H1 (cell line): Measurements from ENCODE around the gene DOCK11. TPM values are rescaled to one million over a fixed set of nuclear protein-coding genes. Genes with fewer than 3 reads are reported as not detected.

ENCODE experiments used
- CTCF ChIA-PET: fragments of 300-600 bp; sonication (Branson Sonifier 250); formaldehyde crosslinking; loops from one replicate; lab custom pipeline; 2021; ENCODE audit not compliant: partially characterized antibody; lab: Charles Lee
- POLR2A ChIA-PET: fragments of 300-600 bp; sonication (Branson Sonifier 250); formaldehyde crosslinking; loops from one replicate; lab custom pipeline; 2021; ENCODE audit warnings: inconsistent platforms; ENCODE audit not compliant: partially characterized antibody; lab: Charles Lee
- DNase-seq, 2 experiments: peaks; one replicate each; pipeline versions ENCODE4 v3.0.0 to v3.0.0-alpha.2; 2010 to 2022; ENCODE audit warnings: low spot score in 2 of 2, low read depth in 1 of 2, mixed read lengths in 1 of 2
- FAIRE-seq: peaks from 2 replicates; lab custom pipeline; 2011; peaks lifted over from hg19 to GRCh38; lab: Jason Lieb, UNC
- H2AFZ ChIP-seq: 2 replicates; pipeline ENCODE4 v1.8.1; 2012; ENCODE audit warnings: low read length, inconsistent platforms
- H2AK5ac ChIP-seq: 2 replicates; pipeline ENCODE4 v1.6.1; 2013; ENCODE audit warnings: low read depth, low read length
- H2BK120ac ChIP-seq: replicated peaks from 2 replicates; pipeline ENCODE3; 2013; ENCODE audit warnings: low read depth, low read length, inconsistent platforms
- H2BK12ac ChIP-seq: 2 replicates; pipeline ENCODE4 v1.6.1; 2013; ENCODE audit warnings: low read depth, low read length
- H2BK15ac ChIP-seq: 2 replicates; pipeline ENCODE4 v1.6.1; 2013; ENCODE audit warnings: low read length
- H2BK20ac ChIP-seq: 2 replicates; pipeline ENCODE4 v1.6.1; 2013; ENCODE audit warnings: low read length
- H2BK5ac ChIP-seq: 2 replicates; pipeline ENCODE4 v1.6.1; 2013; ENCODE audit warnings: low read depth, low read length
- H3K14ac ChIP-seq: 2 replicates; pipeline ENCODE4 v1.6.1; 2013; ENCODE audit warnings: inconsistent platforms; ENCODE audit not compliant: insufficient read length
- H3K18ac ChIP-seq: 2 replicates; pipeline ENCODE4 v1.6.1; 2013; ENCODE audit warnings: low read length; ENCODE audit errors: extremely low read depth
- H3K23ac ChIP-seq: 2 replicates; pipeline ENCODE4 v1.6.1; 2013; ENCODE audit warnings: inconsistent platforms; ENCODE audit not compliant: insufficient read length
- H3K23me2 ChIP-seq: 2 replicates; pipeline ENCODE4 v1.6.1; 2013; ENCODE audit warnings: low read depth, low read length
- H3K27ac ChIP-seq: 2 replicates; pipeline ENCODE4 v1.6.1; 2011; ENCODE audit warnings: low read depth, low read length, inconsistent platforms
- H3K27me3 ChIP-seq, 4 experiments: replicated peaks in 1 of 4; 1 replicate in 1 of 4; 2 replicates in 3 of 4; pipeline versions ENCODE4 v1.6.1 to v1.8.1; 2011 to 2013; ENCODE audit warnings: low read length in 3 of 4, mild to moderate bottlenecking in 3 of 4, inconsistent platforms in 2 of 4, mixed read lengths in 2 of 4, moderate library complexity in 1 of 4; ENCODE audit not compliant: control insufficient read depth in 3 of 4, insufficient read depth in 3 of 4; ENCODE audit errors: extremely low read depth in 1 of 4
- H3K36me3 ChIP-seq, 4 experiments: 2 replicates each; pipeline versions ENCODE4 v1.6.1 to v1.8.1; 2011 to 2013; ENCODE audit warnings: mild to moderate bottlenecking in 4 of 4, low read length in 3 of 4, moderate library complexity in 2 of 4, control low read depth in 1 of 4, inconsistent platforms in 1 of 4; ENCODE audit not compliant: insufficient read depth in 4 of 4, control insufficient read depth in 2 of 4
- H3K4ac ChIP-seq: replicated peaks from 2 replicates; pipeline ENCODE3; 2013; ENCODE audit warnings: low read length, low read depth, mixed read lengths, inconsistent platforms; ENCODE audit not compliant: insufficient read length
- H3K4me1 ChIP-seq, 4 experiments: replicated peaks in 1 of 4; 1 replicate in 1 of 4; 2 replicates in 3 of 4; pipeline versions ENCODE4 v1.6.1 to v1.8.1; 2011 to 2013; ENCODE audit warnings: low read length in 3 of 4, inconsistent platforms in 2 of 4, mixed read lengths in 1 of 4; ENCODE audit not compliant: insufficient read depth in 4 of 4, control insufficient read depth in 3 of 4
- H3K4me2 ChIP-seq, 2 experiments: 2 replicates each; pipeline versions ENCODE4 v1.6.1 to v1.8.1; 2011 to 2013; ENCODE audit warnings: low read depth in 2 of 2, low read length in 2 of 2, control low read depth in 1 of 2, inconsistent platforms in 1 of 2, mild to moderate bottlenecking in 1 of 2; ENCODE audit not compliant: insufficient read depth in 1 of 2
- H3K4me3 ChIP-seq, 4 experiments: fragments of 200-600, 300-600 bp in 1 of 4; sonication (generic), shearing (Covaris generic), sonication (Bioruptor Twin) in 1 of 4; 2 replicates each; pipeline versions ENCODE4 v1.5.1 to v1.8.1; 2011 to 2016; ENCODE audit warnings: low read length in 4 of 4, low read depth in 3 of 4, control low read depth in 2 of 4, inconsistent platforms in 2 of 4, mild to moderate bottlenecking in 2 of 4, mixed read lengths in 1 of 4, moderate library complexity in 1 of 4; ENCODE audit not compliant: insufficient read depth in 2 of 4; ENCODE audit errors: extremely low read depth in 1 of 4
- H3K56ac ChIP-seq: replicated peaks from 2 replicates; pipeline ENCODE3; 2013; ENCODE audit warnings: low read depth, mild to moderate bottlenecking, mixed read lengths, low read length, inconsistent platforms; ENCODE audit not compliant: insufficient read length
- H3K79me1 ChIP-seq: 2 replicates; pipeline ENCODE4 v1.6.1; 2013; ENCODE audit warnings: low read depth, low read length, control low read depth
- H3K79me2 ChIP-seq, 2 experiments: 2 replicates each; pipeline versions ENCODE4 v1.6.1 to v1.8.1; 2012 to 2013; ENCODE audit warnings: low read length in 2 of 2, mild to moderate bottlenecking in 2 of 2, inconsistent platforms in 1 of 2; ENCODE audit not compliant: insufficient read depth in 2 of 2, control insufficient read depth in 1 of 2
- H3K9ac ChIP-seq, 4 experiments: replicated peaks in 1 of 4; 1 replicate in 1 of 4; 2 replicates in 3 of 4; pipeline versions ENCODE4 v1.6.1 to v1.8.1; 2011 to 2013; ENCODE audit warnings: low read depth in 3 of 4, low read length in 3 of 4, control low read depth in 2 of 4, mild to moderate bottlenecking in 2 of 4, moderate library complexity in 2 of 4, inconsistent platforms in 1 of 4; ENCODE audit errors: extremely low read depth in 1 of 4
- H3K9me3 ChIP-seq, 2 experiments: 2 replicates each; pipeline versions ENCODE4 v1.6.1 to v1.8.1; 2012 to 2013; ENCODE audit warnings: mild to moderate bottlenecking in 2 of 2, moderate library complexity in 2 of 2, control low read depth in 1 of 2, inconsistent platforms in 1 of 2, low read depth in 1 of 2, low read length in 1 of 2, mixed read lengths in 1 of 2; ENCODE audit not compliant: insufficient read depth in 2 of 2
- H4K20me1 ChIP-seq, 2 experiments: replicated peaks in 1 of 2; 2 replicates each; pipeline versions ENCODE3 to v1.8.1; 2011 to 2013; ENCODE audit warnings: inconsistent platforms in 2 of 2, low read length in 2 of 2, mild to moderate bottlenecking in 1 of 2; ENCODE audit not compliant: insufficient read depth in 2 of 2, control insufficient read depth in 1 of 2
- H4K5ac ChIP-seq: 2 replicates; pipeline ENCODE4 v1.6.1; 2013; ENCODE audit warnings: low read length, low read depth, mixed read lengths, inconsistent platforms; ENCODE audit not compliant: insufficient read length
- H4K8ac ChIP-seq: 2 replicates; pipeline ENCODE4 v1.8.0; 2013; ENCODE audit warnings: mild to moderate bottlenecking, moderate library complexity, low read length, inconsistent platforms; ENCODE audit not compliant: insufficient read depth; ENCODE audit errors: extremely low read depth
- H4K91ac ChIP-seq: replicated peaks from 2 replicates; pipeline ENCODE3; 2013; ENCODE audit warnings: low read length, mixed read lengths, inconsistent platforms; ENCODE audit not compliant: insufficient read length
- WGBS, 2 experiments: shearing (Covaris generic) in 1 of 2; methylation state at CpG; one replicate each; pipeline versions ENCODE4 v1.1.6 to v1.1.7; 2013 to 2015; ENCODE audit warnings: low lambda C conversion rate in 2 of 2, mixed read lengths in 2 of 2, inconsistent platforms in 1 of 2, low coverage in 1 of 2, missing lambda C conversion rate in 1 of 2; ENCODE audit not compliant: insufficient replicate concordance in 2 of 2, insufficient coverage in 1 of 2, insufficient read length in 1 of 2; ENCODE audit errors: extremely low coverage in 1 of 2, missing lambda C conversion rate in 1 of 2; 5-methylcytosine and 5-hydroxymethylcytosine counted together
- polyA plus RNA-seq, 7 experiments: library from polyadenylated mRNA; depleted of rRNA in 3 of 7; stranded (reverse) in 5 of 7; unstranded in 2 of 7; fragments of >200 nt in 5 of 7; fragments of 200-250 nt in 2 of 7; gene quantifications; 1 replicate in 5 of 7; 2 replicates in 1 of 7; 4 replicates in 1 of 7; pipeline versions ENCODE4 v1.2.1 to v1.2.3, GENCODE V29; 2011 to 2013; ENCODE audit warnings: missing spikeins in 2 of 7, mixed read lengths in 2 of 7
- total RNA-seq: library from RNA; stranded (reverse); fragmentation: NEBNext Ultra II Directional; extraction: Animal tissue kit (Norgen Biotek cat#: 25700); gene quantifications from 2 replicates; pipeline ENCODE4 v1.2.1, GENCODE V29; 2021
- TF ChIP-seq, protein P1 (sequence below): fragments of 300-600 bp; sonication (generic); IDR thresholded peaks from 2 replicates; pipeline ENCODE4 v1.7.1; 2012; ENCODE audit warnings: low read length, moderate library complexity, mild to moderate bottlenecking, inconsistent platforms; ENCODE audit not compliant: insufficient replicate concordance

DOCK11 gene
- total and polyA plus RNA-seq, 2 of the 8 experiments (the other 6 are each of a cell fraction or from before 2014, with no cell fraction given): 4.9 to 12.0 TPM

DNA sequence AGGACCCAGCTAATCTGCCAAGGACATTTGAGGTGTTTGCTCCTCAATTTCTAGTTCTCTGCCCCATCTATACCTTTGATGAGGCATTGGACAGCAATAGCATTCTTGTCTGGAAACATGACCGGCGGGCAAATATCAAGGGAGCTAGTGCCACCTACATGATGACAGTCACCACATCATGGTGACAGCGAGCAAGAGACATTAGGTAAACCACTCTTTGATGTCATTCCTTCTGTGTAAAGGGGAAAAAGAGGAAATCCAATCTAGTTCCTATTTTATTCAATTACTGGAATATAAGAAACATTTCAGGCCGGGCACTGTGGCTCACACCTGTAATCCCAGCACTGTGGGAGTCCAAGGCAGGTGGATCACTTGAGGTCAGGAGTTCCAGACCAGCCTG lies 211.1 kb downstream of the DOCK11 start:
- Histone ChIP-seq H2BK15ac (no peak overlapping the region), H3K4me1 (no peaks in the 10 kb centered on the region), H4K8ac (no peak overlapping the region), H3K4ac (no peak overlapping the region), H2BK20ac (no peak overlapping the region), H3K14ac (no peak overlapping the region), H4K91ac (no peak overlapping the region), H3K9ac (no peak overlapping the region), H3K27ac (no peak overlapping the region), H2AFZ (no peak overlapping the region), H2BK5ac (no peak overlapping the region), H4K20me1 (no peaks in the 10 kb centered on the region), H3K27me3 (no peaks in the 10 kb centered on the region), H3K23me2 (no peaks in the 10 kb centered on the region), H2AK5ac (no peak overlapping the region), H2BK120ac (no peak overlapping the region), H3K36me3 (no peaks in the 10 kb centered on the region), H2BK12ac (no peak overlapping the region), H3K9me3 (no peaks in the 10 kb centered on the region), H3K4me3 (no peak overlapping the region), H4K5ac (no peak overlapping the region), H3K23ac (no peak overlapping the region), H3K79me1 (no peaks in the 10 kb centered on the region), H3K4me2 (no peak overlapping the region), H3K79me2 (no peaks in the 10 kb centered on the region), H3K18ac (no peak overlapping the region), H3K56ac (no peak overlapping the region)
- POLR2A ChIA-PET: no interaction called here
- DNase-seq: no peak
- CTCF ChIA-PET: no interaction called here
- WGBS, 2 experiments: 70% methylated on average over 2 of the region's 4 CpGs; no CpG with 5 or more reads in 1 of the 2 experiments
- no peak for FAIRE-seq
- TF ChIP-seq, protein P1, sequence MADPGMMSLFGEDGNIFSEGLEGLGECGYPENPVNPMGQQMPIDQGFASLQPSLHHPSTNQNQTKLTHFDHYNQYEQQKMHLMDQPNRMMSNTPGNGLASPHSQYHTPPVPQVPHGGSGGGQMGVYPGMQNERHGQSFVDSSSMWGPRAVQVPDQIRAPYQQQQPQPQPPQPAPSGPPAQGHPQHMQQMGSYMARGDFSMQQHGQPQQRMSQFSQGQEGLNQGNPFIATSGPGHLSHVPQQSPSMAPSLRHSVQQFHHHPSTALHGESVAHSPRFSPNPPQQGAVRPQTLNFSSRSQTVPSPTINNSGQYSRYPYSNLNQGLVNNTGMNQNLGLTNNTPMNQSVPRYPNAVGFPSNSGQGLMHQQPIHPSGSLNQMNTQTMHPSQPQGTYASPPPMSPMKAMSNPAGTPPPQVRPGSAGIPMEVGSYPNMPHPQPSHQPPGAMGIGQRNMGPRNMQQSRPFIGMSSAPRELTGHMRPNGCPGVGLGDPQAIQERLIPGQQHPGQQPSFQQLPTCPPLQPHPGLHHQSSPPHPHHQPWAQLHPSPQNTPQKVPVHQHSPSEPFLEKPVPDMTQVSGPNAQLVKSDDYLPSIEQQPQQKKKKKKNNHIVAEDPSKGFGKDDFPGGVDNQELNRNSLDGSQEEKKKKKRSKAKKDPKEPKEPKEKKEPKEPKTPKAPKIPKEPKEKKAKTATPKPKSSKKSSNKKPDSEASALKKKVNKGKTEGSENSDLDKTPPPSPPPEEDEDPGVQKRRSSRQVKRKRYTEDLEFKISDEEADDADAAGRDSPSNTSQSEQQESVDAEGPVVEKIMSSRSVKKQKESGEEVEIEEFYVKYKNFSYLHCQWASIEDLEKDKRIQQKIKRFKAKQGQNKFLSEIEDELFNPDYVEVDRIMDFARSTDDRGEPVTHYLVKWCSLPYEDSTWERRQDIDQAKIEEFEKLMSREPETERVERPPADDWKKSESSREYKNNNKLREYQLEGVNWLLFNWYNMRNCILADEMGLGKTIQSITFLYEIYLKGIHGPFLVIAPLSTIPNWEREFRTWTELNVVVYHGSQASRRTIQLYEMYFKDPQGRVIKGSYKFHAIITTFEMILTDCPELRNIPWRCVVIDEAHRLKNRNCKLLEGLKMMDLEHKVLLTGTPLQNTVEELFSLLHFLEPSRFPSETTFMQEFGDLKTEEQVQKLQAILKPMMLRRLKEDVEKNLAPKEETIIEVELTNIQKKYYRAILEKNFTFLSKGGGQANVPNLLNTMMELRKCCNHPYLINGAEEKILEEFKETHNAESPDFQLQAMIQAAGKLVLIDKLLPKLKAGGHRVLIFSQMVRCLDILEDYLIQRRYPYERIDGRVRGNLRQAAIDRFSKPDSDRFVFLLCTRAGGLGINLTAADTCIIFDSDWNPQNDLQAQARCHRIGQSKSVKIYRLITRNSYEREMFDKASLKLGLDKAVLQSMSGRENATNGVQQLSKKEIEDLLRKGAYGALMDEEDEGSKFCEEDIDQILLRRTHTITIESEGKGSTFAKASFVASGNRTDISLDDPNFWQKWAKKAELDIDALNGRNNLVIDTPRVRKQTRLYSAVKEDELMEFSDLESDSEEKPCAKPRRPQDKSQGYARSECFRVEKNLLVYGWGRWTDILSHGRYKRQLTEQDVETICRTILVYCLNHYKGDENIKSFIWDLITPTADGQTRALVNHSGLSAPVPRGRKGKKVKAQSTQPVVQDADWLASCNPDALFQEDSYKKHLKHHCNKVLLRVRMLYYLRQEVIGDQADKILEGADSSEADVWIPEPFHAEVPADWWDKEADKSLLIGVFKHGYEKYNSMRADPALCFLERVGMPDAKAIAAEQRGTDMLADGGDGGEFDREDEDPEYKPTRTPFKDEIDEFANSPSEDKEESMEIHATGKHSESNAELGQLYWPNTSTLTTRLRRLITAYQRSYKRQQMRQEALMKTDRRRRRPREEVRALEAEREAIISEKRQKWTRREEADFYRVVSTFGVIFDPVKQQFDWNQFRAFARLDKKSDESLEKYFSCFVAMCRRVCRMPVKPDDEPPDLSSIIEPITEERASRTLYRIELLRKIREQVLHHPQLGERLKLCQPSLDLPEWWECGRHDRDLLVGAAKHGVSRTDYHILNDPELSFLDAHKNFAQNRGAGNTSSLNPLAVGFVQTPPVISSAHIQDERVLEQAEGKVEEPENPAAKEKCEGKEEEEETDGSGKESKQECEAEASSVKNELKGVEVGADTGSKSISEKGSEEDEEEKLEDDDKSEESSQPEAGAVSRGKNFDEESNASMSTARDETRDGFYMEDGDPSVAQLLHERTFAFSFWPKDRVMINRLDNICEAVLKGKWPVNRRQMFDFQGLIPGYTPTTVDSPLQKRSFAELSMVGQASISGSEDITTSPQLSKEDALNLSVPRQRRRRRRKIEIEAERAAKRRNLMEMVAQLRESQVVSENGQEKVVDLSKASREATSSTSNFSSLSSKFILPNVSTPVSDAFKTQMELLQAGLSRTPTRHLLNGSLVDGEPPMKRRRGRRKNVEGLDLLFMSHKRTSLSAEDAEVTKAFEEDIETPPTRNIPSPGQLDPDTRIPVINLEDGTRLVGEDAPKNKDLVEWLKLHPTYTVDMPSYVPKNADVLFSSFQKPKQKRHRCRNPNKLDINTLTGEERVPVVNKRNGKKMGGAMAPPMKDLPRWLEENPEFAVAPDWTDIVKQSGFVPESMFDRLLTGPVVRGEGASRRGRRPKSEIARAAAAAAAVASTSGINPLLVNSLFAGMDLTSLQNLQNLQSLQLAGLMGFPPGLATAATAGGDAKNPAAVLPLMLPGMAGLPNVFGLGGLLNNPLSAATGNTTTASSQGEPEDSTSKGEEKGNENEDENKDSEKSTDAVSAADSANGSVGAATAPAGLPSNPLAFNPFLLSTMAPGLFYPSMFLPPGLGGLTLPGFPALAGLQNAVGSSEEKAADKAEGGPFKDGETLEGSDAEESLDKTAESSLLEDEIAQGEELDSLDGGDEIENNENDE: no peak
